ENCODE measurements around the gene ITPKA.

- no peak for TF ChIP-seq CTCF (IDR thresholded peaks at IDR 0.05)
- TF ChIP-seq POLR2A (IDR thresholded peaks at IDR 0.05): no peak
- no peak for TF ChIP-seq POLR2AphosphoS5 (IDR thresholded peaks at IDR 0.05)
Measured at GRCh38 chr15:41476416-41477048, 17.1 kb upstream of the ITPKA start.

All from breast epithelium (tissue), 3 donors.